IMR-90 (cell line): ENCODE data around the gene IFT52. TPM values are rescaled to one million over a fixed set of nuclear protein-coding genes. Genes with fewer than 3 reads are reported as not detected.
"Not testable (repeated sequence)": the region's sequence is repeated elsewhere in the genome, so short reads cannot be mapped to it uniquely, and the experiment has no call there.

Experiments used
- ATAC-seq: fragments of 200-7000 bp; cut with Tn5 transposase; 2 replicates; pipeline ENCODE4 v1.9.1; 2020; ENCODE audit warnings: low read depth, mild to moderate bottlenecking, moderate library complexity
- BruUV-seq: library from RNA; stranded (reverse); fragments of 400-500 nt; replicated peaks from 2 replicates; lab custom pipeline; 2021; lab: Mats Ljungman, UMichigan
- CTCF ChIA-PET: fragments of 300-600 bp; formaldehyde crosslinking; extraction: SDS; loops from one replicate; lab custom pipeline; 2021; ENCODE audit warnings: antibody characterized with exemption; lab: Yijun Ruan, JAX
- POLR2A ChIA-PET: fragments of 300-600 bp; sonication (Branson Sonifier 250); formaldehyde crosslinking; loops from one replicate; lab custom pipeline; 2022; ENCODE audit warnings: antibody characterized with exemption; ENCODE audit not compliant: unreplicated experiment; lab: Charles Lee
- DNase-seq: peaks from one replicate; pipeline ENCODE4 v3.0.0; 2013
- H2AFZ ChIP-seq: replicated peaks from 2 replicates; pipeline ENCODE3; 2013; ENCODE audit warnings: low read length, mild to moderate bottlenecking; ENCODE audit not compliant: poor library complexity
- H2AK5ac ChIP-seq: 2 replicates; pipeline ENCODE4 v1.6.1; 2013; ENCODE audit warnings: low read depth, low read length, inconsistent platforms
- H2AK9ac ChIP-seq: replicated peaks from 2 replicates; pipeline ENCODE3; 2013; ENCODE audit warnings: mild to moderate bottlenecking, low read depth, low read length, moderate library complexity; ENCODE audit not compliant: poor library complexity
- H2BK120ac ChIP-seq: 2 replicates; pipeline ENCODE4 v1.6.1; 2013; ENCODE audit warnings: low read depth, low read length, inconsistent platforms
- H2BK15ac ChIP-seq: 3 replicates; pipeline ENCODE4 v1.6.1; 2013; ENCODE audit warnings: low read depth, low read length, inconsistent platforms
- H2BK20ac ChIP-seq: 2 replicates; pipeline ENCODE4 v1.6.1; 2013; ENCODE audit warnings: low read depth, mild to moderate bottlenecking, inconsistent platforms, low read length, moderate library complexity
- H2BK5ac ChIP-seq: 2 replicates; pipeline ENCODE4 v1.6.1; 2013; ENCODE audit warnings: mild to moderate bottlenecking, low read depth, low read length, inconsistent platforms; ENCODE audit not compliant: poor library complexity, severe bottlenecking
- H3K14ac ChIP-seq: replicated peaks from 2 replicates; pipeline ENCODE4 v1.6.1; 2013; ENCODE audit warnings: low read depth, low read length, inconsistent platforms
- H3K18ac ChIP-seq: 2 replicates; pipeline ENCODE4 v1.6.1; 2013; ENCODE audit warnings: low read depth, low read length, control low read depth
- H3K23ac ChIP-seq: 2 replicates; pipeline ENCODE4 v1.6.1; 2013; ENCODE audit warnings: low read depth, low read length, inconsistent platforms
- H3K27ac ChIP-seq: 2 replicates; pipeline ENCODE4 v1.5.1; 2013; ENCODE audit warnings: mild to moderate bottlenecking, control low read depth, low read length; ENCODE audit not compliant: insufficient read depth
- H3K27me3 ChIP-seq: 2 replicates; pipeline ENCODE4 v1.6.1; 2013; ENCODE audit warnings: low read length; ENCODE audit not compliant: control insufficient read depth, insufficient read depth
- H3K36me3 ChIP-seq: 2 replicates; pipeline ENCODE4 v1.6.1; 2013; ENCODE audit warnings: low read length, mixed read lengths; ENCODE audit not compliant: control insufficient read depth, insufficient read depth
- H3K4ac ChIP-seq: 2 replicates; pipeline ENCODE4 v1.6.1; 2013; ENCODE audit warnings: low read depth, low read length, inconsistent platforms
- H3K4me1 ChIP-seq: 2 replicates; pipeline ENCODE4 v1.6.1; 2013; ENCODE audit warnings: low read length, mixed read lengths; ENCODE audit not compliant: control insufficient read depth, insufficient read depth
- H3K4me2 ChIP-seq: 2 replicates; pipeline ENCODE4 v1.6.1; 2013; ENCODE audit warnings: low read depth, mild to moderate bottlenecking, control low read depth, low read length, moderate library complexity
- H3K4me3 ChIP-seq: 2 replicates; pipeline ENCODE4 v1.5.1; 2013; ENCODE audit warnings: low read depth, mild to moderate bottlenecking, control low read depth, low read length, moderate library complexity; ENCODE audit not compliant: insufficient read depth
- H3K56ac ChIP-seq: 2 replicates; pipeline ENCODE4 v1.6.1; 2013; ENCODE audit warnings: low read length, inconsistent platforms; ENCODE audit not compliant: insufficient read depth; ENCODE audit errors: extremely low read depth
- H3K79me1 ChIP-seq, 2 experiments: 2 replicates each; pipeline ENCODE4 v1.6.1; 2013; ENCODE audit warnings: low read length in 2 of 2, inconsistent platforms in 1 of 2, low read depth in 1 of 2
- H3K9ac ChIP-seq: 2 replicates; pipeline ENCODE4 v1.6.1; 2013; ENCODE audit warnings: low read depth, low read length, control low read depth
- H3K9me1 ChIP-seq: 2 replicates; pipeline ENCODE4 v1.6.1; 2013; ENCODE audit warnings: low read length, inconsistent platforms; ENCODE audit not compliant: insufficient read depth
- H3K9me3 ChIP-seq: 2 replicates; pipeline ENCODE4 v1.6.1; 2013; ENCODE audit warnings: low read length; ENCODE audit not compliant: control insufficient read depth, insufficient read depth
- H4K20me1 ChIP-seq: 2 replicates; pipeline ENCODE4 v1.6.1; 2013; ENCODE audit warnings: low read length, inconsistent platforms; ENCODE audit not compliant: insufficient read depth
- H4K5ac ChIP-seq: 2 replicates; pipeline ENCODE4 v1.6.1; 2013; ENCODE audit warnings: mild to moderate bottlenecking, low read depth, low read length, control low read depth
- H4K8ac ChIP-seq, 2 experiments: 2 replicates each; pipeline ENCODE4 v1.6.1; 2013; ENCODE audit warnings: low read depth in 2 of 2, low read length in 2 of 2, control low read depth in 1 of 2, inconsistent platforms in 1 of 2
- H4K91ac ChIP-seq: 2 replicates; pipeline ENCODE4 v1.6.1; 2013; ENCODE audit warnings: low read depth, low read length, inconsistent platforms; ENCODE audit not compliant: insufficient read depth
- WGBS, 2 experiments: methylation state at CpG; one replicate each; pipeline versions ENCODE4 v1.1.5 to v1.1.7; 2013; ENCODE audit warnings: missing lambda C conversion rate in 2 of 2; ENCODE audit not compliant: insufficient read length in 1 of 2; ENCODE audit errors: extremely low coverage in 2 of 2; 5-methylcytosine and 5-hydroxymethylcytosine counted together
- dilution Hi-C: fragments of 300-500 bp; cut with HindIII; formaldehyde crosslinking; loops from one replicate; pipeline ENCODE4 v1.14.3; 2018; ENCODE audit warnings: low sequenced_read_pairs; ENCODE audit not compliant: unreplicated experiment
- in situ Hi-C: fragments of 300-500 bp; cut with MboI; formaldehyde crosslinking; loops from 3 replicates; pipeline ENCODE4 v1.14.3; 2019; ENCODE audit warnings: low sequenced_read_pairs, inconsistent platforms, mixed read lengths
- intact Hi-C: fragments of 100-400 bp; cut with micrococcal nuclease; formaldehyde crosslinking; loops from 2 replicates; pipeline ENCODE4 v1.10.0; 2022
- polyA plus RNA-seq, 3 experiments: library from polyadenylated mRNA; depleted of rRNA; stranded (reverse); fragments of >200 nt; gene quantifications; 2 replicates each; pipeline ENCODE4 v1.2.3, GENCODE V29; 2012; ENCODE audit warnings: low replicate concordance in 1 of 3
- total RNA-seq: library from RNA; depleted of rRNA; stranded (reverse); fragments of >200 nt; gene quantifications from 2 replicates; pipeline ENCODE4 v1.2.3, GENCODE V29; 2012

IFT52 gene
- total and polyA plus RNA-seq, 2 of the 4 experiments (the other 2 are of a cell fraction): 31.2 to 55.6 TPM

DNA sequence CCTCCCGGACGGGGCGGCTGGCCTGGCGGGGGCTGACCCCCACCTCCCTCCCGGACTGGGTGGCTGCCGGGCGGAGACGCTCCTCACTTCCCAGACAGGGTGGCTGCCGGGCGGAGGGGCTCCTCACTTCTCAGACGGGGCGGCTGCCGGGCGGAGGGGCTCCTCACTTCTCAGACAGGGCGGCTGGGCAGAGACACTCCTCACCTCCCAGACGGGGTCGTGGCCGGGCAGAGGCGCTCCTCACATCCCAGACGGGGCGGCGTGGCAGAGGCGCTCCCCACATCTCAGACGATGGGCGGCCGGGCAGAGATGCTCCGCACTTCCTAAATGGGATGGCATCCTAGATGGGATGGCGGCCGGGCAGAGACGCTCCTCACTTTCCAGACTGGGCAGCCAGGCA, 16.5 kb downstream of the IFT52 start:
- H3K9me1 ChIP-seq, H3K4ac ChIP-seq, H3K18ac ChIP-seq, H3K27ac ChIP-seq, H3K56ac ChIP-seq, H3K9ac ChIP-seq, POLR2A ChIA-PET, H3K9me3 ChIP-seq, BruUV-seq, ATAC-seq, H4K5ac ChIP-seq, H3K4me1 ChIP-seq, H2BK5ac ChIP-seq, H3K27me3 ChIP-seq, CTCF ChIA-PET, H3K23ac ChIP-seq, H3K14ac ChIP-seq, in situ Hi-C loops, H2BK20ac ChIP-seq, intact Hi-C loops, H4K20me1 ChIP-seq, H2AK5ac ChIP-seq, H3K4me2 ChIP-seq, DNase-seq, H2BK120ac ChIP-seq, H2AK9ac ChIP-seq, H2BK15ac ChIP-seq, H3K4me3 ChIP-seq, H3K79me1 ChIP-seq, H4K8ac ChIP-seq, dilution Hi-C loops, H4K91ac ChIP-seq, H2AFZ ChIP-seq: not testable (repeated sequence)
- WGBS, 2 experiments: 80% methylated on average over 1 of the region's 30 CpGs; no CpG with 5 or more reads in 1 of the 2 experiments
- peaks cover 15% of the 10 kb centered on the region for H3K36me3 ChIP-seq
